HEK293T (cell line): ENCODE data around the gene DLD.

Experiments
- ARNT ChIP-seq: fragments of 450-650 bp; IDR thresholded peaks from 2 replicates; pipeline ENCODE4 v1.6.1; 2017; ENCODE audit warnings: mild to moderate bottlenecking
- PKNOX1 ChIP-seq: fragments of 450-650 bp; IDR thresholded peaks from 2 replicates; pipeline ENCODE4 v1.6.1; 2016

GRCh38 chr7:107968449-107968848 is 77.5 kb downstream of the DLD start:
- no peak for TF ChIP-seq PKNOX1
- no peak for TF ChIP-seq ARNT
